COLO668 (cell line): ENCODE results near the gene CBARP.

Experiments
- DNase-seq: peaks from one replicate; lab custom pipeline; 2025; ENCODE audit not compliant: unreplicated experiment; lab: John Stamatoyannopoulos, UW

CBARP gene

DNA sequence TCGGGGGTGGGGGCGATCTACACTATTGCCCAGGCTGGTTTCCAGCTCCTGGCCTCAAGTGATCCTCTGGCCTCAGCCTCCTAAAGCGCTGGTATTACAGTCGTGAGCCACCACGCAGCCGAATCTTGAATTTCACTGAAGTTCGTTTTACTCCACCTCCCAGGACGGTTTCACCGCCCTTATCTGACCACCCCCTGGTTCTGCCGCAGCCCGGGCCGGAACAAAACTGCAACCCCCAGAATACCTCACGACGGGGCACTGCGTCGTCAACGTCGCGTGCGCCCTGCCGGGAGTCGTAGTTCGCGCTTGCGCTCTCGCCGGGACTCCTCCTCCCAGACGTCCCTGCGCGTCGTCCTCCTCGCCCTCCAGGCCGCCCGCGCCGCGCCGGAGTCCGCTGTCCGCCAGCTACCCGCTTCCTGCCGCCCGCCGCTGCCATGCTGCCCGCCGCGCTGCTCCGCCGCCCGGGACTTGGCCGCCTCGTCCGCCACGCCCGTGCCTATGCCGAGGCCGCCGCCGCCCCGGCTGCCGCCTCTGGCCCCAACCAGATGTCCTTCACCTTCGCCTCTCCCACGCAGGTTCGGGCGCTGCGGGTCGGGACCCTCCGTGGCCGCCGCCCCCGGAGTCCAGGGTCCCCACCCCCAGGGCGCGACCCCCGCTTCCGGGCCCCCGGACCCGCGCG lies 3.8 kb upstream of the CBARP start, which contains the start of gene ATP5F1D:
Gene ATP5F1D (plus strand): TSS at position 335 of the 679 bp plus-strand sequence. CDS start 100 bp downstream, at position 435.
- DNase-seq, result peak; percentile 96

GRCh38 chr19:1240925-1241324 lies 3.1 kb upstream of the CBARP start:
- DNase-seq, result no peak

GRCh38 chr19:1239796-1240737 lies 2.3 kb upstream of the CBARP start:
- DNase-seq, result peak; percentile 94

- no peak for DNase-seq
Observed at GRCh38 chr19:1239420-1239795, 1.6 kb upstream of the CBARP start.

DNA sequence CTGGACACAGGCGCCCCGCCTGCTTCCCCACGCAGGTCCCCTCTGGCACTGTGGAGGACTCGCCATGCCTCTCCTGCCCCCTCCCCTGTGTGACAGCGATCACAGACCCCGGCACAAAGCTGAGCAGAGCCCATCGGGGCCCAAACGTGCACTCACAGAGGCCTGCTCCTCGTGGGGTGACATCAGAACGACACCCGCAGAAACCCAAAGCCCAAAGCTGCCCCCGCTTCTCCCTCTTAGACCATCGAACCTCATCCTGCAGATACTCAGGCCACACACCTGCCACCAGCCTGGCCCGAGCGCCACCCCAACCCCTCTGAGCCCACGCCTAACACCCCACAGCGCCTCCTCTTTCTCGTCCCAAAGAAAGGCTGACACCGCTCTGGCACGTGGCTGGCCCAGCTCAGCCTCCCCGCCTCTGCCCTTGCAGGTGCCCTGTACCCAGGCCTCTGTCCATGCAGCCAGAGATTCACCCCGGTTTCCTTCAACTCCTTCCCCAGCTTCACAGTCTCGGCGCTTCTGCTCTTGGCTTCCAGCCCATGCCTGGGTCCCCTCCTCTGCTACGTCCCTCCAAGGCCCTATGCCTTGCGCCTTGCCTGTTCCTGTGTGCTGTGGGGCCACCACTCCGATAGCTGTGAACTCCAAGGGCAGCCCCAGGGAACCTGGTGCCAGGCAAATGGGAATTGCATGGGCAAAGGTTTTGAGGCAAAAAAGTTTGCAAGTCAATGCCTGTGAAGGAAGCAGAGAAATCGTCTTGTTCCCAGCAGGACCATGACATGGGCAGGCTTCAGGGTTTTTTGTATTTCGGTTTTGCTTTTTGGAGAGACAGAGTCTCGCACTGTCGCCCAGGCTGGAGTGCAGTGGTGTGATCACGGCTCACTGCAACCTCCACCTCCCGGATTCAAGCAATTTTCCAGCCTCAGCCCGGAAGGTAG lies 831 bp upstream of the CBARP start:
- no peak for DNase-seq

DNA sequence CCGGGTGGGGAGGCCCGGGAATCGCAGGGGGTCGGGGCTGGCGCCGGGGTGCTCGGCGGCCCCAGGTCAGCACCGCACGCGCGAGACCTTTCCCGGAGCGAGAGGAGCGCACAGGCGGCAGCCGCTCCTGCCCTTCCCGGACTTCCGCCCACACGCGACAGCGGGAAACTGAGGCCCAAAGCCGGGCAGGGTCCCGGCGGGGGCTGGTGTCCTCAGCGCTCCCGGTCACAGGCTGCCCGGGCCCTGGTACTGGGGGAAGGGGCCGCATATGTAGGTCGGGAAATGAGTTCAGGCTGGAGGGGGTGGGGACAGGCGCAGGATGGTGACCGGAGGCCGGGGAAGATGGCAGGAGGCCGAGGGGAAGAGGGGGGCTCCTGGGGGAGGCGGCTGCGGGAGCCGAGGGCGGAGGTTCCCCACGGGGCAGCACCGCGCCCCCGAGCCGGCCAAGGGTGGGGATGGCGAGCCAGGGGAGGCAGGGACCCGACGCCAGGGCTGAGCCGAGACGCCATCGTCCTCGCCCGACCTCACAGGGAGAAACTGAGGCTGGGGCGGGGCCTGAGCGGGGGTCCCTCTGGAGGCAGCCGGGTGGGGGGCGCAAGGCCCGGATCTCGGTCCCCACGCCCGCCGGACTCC lies 662 bp downstream of the CBARP start:
- DNase-seq, result no peak

GRCh38 chr19:1236576-1236975 lies 1.2 kb downstream of the CBARP start:
- DNase-seq, result no peak

DNA sequence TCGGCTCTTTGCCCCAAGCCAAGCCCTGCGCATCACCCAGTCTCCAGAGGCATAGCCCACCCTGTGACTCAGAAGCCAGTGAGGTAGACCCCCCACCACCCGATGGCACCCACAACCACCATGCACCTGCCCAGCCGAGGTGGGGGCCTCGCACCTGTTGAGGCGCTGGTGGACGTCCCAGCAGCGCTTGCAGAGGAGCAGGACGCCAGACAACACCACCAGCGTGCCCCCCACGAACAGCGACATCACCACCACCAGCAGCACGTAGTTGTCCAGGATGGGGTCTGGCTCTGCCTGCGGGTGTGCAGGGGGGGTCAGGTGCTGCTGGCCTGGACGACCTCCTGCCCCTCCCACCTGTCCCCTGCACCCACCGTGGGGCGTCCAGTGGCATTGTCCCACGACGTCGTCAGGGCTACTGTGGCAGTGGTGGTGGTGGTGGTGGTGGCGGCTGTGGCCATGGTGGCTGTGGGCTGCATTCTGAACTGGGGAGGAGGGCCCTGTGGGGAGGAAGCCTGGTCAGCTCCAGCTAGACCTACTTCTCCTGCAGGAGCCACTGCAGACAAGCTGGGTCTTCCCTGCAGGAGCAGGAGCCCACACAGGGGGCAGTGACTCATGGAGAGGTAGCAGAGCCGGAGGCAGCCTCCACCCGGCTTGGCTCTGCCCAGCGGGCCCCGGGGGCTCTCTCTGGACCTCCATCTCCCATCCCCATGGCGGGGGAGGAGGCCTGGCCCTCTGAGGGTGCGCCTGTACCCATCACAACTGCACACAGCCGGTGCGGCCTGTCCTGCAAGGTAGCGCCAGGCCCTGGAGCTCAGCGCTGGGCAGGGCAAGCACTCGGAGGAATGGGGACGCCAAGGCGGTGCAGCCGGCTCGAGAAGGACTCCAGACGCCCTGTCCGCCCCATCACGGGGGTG lies 1.9 kb downstream of the CBARP start:
- no peak for DNase-seq

DNA sequence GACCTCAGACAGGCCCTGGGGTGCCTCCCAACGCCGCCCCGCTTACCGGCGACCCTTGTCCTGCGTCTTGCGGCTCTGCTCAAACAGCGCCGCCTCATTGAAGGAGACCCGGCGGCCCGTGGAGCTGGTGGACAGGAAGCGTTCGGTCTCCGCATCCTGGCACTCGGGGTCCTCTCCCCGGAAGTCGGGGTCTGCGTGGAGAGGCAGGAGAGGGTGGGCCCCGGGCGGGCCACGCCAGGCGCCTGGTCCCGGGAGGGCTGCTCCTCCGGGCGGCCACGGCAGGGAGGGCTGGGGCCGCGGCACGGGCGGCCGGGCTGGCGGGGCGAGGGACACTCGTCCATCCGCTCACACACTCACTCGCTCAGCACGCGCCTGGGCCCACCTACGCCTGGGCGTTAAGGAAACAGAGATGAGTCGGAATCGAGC lies 2.8 kb downstream of the CBARP start:
- DNase-seq, result no peak

DNA sequence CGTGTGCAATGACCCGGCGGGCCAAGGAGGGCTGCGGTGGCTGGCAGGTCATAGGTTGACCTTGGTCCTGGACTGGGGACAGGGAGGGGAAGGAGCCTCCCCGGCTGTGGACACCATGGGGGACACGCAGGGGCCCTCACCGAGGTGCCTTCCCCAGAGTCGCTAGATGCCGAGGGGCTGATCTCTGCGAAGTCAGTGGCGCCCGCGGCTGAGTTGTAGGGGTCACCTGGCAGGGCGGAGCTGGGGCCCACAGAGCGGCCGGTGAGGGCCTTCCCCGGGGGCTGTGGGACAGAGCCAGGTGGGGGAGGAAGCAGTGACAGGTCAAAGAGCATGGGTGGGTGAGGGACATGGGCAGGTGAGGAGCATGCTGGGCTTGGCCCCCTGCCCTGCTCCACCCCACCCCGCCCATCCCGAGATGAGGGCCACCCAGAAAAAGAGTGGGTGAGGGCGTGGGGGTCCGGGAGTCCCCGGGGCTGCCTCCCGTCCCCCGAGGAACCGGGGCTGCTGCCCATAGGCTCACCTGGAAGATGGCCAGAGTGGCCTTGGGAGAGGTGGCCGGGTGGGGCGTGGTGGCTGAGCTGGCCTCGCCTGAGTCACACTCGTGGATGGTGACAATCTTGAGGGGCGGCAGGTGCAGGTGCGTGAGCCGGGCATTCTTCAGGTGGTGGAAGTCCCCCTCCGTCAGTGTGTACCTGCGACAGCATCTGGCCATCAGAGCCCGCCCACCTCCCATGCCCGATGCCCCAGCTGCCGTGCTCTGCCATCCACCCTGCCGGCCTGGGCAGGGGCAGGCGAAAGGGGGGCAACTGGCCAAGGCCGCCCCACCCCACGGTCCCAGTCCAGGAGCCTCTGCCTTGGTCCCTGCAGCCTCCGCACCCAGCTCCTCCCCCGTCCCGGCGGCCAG lies 3.5 kb downstream of the CBARP start:
- no peak for DNase-seq

DNA sequence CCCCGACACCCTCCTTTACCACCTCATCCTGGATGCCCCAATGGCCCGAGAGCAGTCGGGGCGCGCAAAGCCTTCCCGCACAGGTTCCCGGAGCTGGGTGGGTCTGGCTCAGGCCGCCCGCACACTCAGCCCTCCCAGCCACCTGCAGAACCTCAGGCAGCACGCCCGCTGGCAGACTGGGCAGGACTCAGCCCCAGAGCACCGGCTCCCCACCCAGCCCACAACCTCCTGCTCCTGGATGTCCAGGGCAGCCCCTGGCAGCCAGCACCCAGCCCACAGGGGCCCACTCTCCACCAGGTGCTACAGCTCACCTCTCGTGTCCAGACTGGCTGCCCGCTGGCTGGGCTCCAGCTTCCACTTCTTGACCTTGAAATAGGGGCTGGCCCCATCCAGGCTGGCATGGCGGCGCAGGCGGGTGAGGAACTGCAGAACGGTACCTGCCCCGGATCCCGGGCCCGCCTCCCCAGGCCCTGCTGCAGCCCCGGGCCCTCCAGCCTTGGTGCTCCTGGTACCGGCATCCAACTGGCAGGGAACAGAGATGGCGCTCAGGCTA lies 4.6 kb downstream of the CBARP start:
- DNase-seq, result no peak

GRCh38 chr19:1232652-1233072 lies 5.1 kb downstream of the CBARP start:
- DNase-seq, result no peak

DNA sequence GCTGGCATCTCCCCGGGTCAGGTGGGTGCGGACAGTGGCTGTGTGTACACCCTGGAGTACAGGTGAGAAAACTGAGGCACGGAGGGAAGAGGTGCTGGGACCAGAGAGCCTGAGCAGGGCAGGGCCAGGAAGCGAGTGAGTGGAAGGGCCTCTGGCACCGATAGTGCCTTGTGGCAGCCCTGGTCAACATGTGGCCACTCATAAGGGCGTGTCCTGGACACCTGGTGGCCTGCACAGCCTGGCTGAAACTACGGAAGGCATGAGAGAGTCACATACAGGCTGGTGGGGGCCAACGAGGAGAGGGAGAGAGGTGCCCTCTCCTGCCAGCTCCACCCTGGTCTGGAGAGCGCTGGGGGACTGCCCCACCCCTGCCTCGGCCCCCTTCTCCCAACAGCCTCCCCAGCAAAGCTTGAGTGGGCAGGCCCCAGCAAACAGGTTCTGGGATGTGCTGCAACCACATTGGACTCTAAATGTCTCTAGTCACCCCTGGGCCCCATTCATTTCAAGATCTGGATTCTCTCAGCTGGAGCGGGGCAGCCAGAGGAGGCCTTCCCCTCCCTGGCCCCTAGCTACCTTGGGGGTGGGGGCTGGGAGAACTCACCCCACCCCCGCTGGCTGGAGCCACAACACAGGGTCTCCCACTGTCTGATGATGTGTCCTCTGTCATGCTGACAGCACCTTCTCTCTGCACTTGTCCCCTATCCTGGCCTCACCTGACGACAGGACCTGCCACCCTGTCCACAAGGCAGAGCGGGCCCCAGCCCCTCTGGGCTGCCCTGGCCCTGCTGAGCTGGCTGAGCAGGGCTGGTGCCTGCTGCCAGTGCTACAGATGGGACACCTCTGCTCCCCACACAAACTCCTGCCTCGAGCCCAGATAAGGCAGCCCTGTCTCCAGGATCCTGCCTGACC lies 5.8 kb downstream of the CBARP start:
- DNase-seq, result no peak

- no peak for DNase-seq
Observed at GRCh38 chr19:1230783-1231489, 6.9 kb downstream of the CBARP start.

DNA sequence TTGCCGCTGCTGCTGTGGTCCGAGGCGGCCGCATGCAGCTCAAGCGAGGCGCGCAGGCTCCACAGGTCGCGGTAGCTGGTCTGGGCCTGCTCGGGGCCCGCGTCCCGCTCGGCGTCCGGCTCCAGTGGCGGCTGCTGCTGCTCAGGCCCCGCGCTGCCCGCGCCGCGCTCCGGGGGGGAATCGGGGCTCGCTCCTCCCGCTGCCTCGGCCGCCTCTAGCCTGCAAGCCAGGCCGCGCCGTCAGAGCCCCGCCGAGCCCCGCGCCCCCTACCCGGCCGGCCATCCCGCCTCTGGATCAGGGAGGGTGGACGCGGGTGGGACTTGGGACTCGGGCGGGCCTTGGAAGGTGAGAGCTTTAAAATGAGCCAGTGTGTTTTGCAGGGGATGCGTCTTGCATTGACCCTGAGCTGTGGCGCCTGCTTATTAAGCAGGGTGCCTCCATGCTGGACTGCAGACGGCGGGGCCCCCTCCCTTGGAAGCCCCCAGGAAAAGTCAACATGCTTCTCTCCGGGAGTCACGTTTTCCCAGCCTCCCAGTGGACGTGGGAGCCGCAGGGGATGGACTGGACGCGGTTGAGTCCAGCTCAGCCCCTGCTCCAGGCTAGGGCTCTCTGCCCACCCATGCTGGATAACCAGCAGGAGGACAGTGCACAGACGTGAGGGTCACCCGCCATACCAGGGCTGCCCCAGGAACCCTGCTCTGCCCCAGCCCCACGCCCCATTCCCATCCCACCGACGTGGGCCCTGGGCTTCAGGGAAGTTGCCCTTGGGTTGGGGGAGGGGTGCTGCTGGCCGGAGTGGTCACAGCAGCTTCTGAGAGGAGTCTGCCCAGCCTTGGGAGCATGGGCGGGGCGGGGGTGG lies 7.7 kb downstream of the CBARP start:
- no peak for DNase-seq
